NCI-H82 treated with DMSO at 0.1 percent for 48 hours (cell line): ENCODE measurements around the gene FLT3LG.
"Not testable (repeated sequence)": the region's sequence is repeated elsewhere in the genome, so short reads cannot be mapped to it uniquely, and the experiment has no call there.

Experiments
- DNase-seq: peaks from one replicate; lab custom pipeline; 2025; ENCODE audit not compliant: unreplicated experiment; lab: John Stamatoyannopoulos, UW

FLT3LG gene

GRCh38 chr19:49461130-49461529 is 12.9 kb upstream of the FLT3LG start:
- not testable (repeated sequence) for DNase-seq

GRCh38 chr19:49461656-49462055 is 12.4 kb upstream of the FLT3LG start:
- no peak for DNase-seq

GRCh38 chr19:49462492-49462891 is 11.5 kb upstream of the FLT3LG start:
- no peak for DNase-seq

- DNase-seq: no peak
These were observed 9.9 kb upstream of the FLT3LG start for GRCh38 chr19:49463960-49464740.

GRCh38 chr19:49465371-49465770 is 8.6 kb upstream of the FLT3LG start:
- no peak for DNase-seq

GRCh38 chr19:49468199-49468598 is 5.8 kb upstream of the FLT3LG start:
- DNase-seq: no peak

- DNase-seq: no peak
These were observed 5.1 kb upstream of the FLT3LG start for GRCh38 chr19:49468746-49469447.

GRCh38 chr19:49469828-49470614 is 4.0 kb upstream of the FLT3LG start:
- DNase-seq: no peak

GRCh38 chr19:49470615-49470978 is 3.4 kb upstream of the FLT3LG start:
- no peak for DNase-seq

GRCh38 chr19:49472936-49473335 is 1.1 kb upstream of the FLT3LG start:
- no peak for DNase-seq

- not testable (repeated sequence) for DNase-seq
These were observed 531 bp upstream of the FLT3LG start for GRCh38 chr19:49473501-49473867.

- DNase-seq: no peak
These were observed 518 bp downstream of the FLT3LG start for GRCh38 chr19:49474542-49474924.

- no peak for DNase-seq
These were observed 1.3 kb downstream of the FLT3LG start for GRCh38 chr19:49475191-49475917.

- peak; percentile 61 for DNase-seq
These were observed 2.2 kb downstream of the FLT3LG start for GRCh38 chr19:49475995-49476880.

GRCh38 chr19:49479975-49480628 is 6.1 kb downstream of the FLT3LG start:
- no peak for DNase-seq

- no peak for DNase-seq
These were observed 7.1 kb downstream of the FLT3LG start for GRCh38 chr19:49481020-49481683.

- no peak for DNase-seq
These were observed 12.2 kb downstream of the FLT3LG start for GRCh38 chr19:49486232-49486631.

- no peak for DNase-seq
These were observed 12.8 kb downstream of the FLT3LG start for GRCh38 chr19:49486710-49487276.
